Epithelial cell of prostate (primary cell): Measurements from ENCODE around the gene SLC2A11.
A peak's percentile ranks its signal among the peaks of the same experiment; 100 is the strongest.

Experiments
- DNase-seq: peaks from one replicate; pipeline ENCODE4 v3.0.0-alpha.2; 2011; ENCODE audit warnings: low read depth, low spot score
- H3K27ac ChIP-seq: fragments of 450-650 bp; 2 replicates; pipeline ENCODE4 v1.5.1; 2017; ENCODE audit warnings: mild to moderate bottlenecking

The SLC2A11 gene

DNA sequence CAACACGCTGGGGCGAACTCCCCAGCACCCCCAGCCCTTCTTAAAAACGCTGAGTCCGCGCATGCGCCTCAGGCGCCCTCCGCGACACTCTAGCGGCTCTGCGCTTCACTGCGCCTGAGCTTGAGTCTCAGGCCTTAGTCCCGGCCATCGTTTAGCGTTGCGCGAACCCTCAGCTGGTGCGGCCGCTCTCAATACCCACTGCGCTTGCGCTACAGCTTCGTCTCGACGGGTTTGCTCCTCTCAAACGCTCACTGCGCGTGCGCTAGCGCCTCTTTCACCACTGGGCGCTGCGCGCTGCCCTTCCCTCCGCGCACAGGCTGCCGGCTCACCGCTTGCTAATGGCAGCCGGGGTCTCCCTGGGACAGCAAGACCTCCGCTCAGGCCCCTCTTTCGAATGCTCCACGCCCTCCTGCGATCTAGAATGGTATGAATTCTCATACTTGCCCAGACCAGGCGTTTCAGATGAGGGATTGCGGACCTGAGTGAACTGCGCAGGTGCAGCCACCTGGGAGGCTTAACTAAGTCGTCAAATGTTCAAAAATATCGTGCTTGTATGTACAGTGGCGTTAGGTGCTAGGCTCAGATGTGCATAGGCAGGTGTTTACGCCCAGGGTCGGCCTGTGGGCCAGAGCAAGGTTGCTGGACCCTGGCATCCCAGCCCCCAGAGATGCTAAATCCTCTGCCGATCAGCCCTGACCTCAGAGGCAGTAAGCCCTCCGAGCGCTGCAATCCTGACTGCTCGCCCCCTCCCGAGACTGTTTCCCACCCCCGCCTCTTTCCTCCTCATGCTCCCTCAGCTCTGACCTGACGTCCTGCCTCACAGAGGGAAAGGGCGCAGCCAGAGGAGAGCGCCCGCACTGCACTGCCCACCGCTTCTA is at the start of gene SLC2A11:
Gene SLC2A11, plus strand, starts transcription at position 270 of the 878 bp plus-strand sequence. Its CDS starts 125 bp downstream, at position 395.
- peak; percentile 82 for DNase-seq
- H3K27ac ChIP-seq = peak within 1 kb of the TSS; percentile 59

DNA sequence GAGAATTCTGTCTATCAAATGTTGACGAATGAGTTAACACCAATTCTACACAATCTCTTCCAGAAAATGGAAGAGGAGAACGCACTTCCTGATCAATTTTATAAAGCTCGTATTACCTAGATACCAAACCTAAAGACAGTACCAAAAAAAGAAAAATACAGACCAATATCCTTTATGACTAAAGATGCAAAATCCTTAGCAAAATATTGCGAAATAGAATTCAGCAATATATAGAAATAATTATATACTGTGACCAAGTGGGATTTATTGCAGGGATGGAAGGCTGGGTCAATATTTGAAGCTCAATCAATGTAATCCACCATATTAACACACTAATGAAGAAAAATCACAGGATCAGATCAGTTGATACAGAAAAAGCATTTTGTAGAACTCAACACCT is 45.3 kb upstream of the SLC2A11 start:
- no peak overlapping the region for H3K27ac ChIP-seq
- no peak for DNase-seq

DNA sequence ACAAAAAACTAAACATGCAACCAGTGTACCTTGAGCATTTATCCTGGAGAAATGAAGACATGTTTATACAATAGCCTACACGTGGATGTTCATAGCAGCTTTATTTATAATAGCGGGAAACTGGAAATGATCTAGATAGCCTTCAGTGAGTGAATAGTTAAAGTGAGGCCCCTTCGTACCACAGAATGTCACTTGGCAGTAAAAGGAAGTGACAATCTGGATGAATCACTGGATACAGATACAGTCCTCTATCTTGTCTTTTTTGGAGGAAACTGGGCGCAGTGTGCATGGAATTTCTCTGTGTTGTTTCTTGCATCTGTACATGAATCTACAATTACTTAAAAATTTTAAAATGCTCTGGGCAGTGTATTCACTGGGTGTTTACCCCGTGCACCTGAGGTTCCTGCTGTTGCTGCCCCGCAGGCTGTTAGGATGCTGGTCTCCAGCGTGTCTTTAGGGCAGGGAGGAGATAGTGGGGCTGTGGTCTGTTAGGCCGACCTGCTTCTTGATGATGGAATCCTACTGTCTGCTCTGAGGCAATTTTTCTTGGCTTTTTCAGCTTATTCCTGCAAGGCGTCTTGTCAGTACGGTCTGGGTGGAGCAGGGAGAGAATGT is 42.0 kb upstream of the SLC2A11 start:
- no peak overlapping the region for H3K27ac ChIP-seq
- no peak for DNase-seq

DNA sequence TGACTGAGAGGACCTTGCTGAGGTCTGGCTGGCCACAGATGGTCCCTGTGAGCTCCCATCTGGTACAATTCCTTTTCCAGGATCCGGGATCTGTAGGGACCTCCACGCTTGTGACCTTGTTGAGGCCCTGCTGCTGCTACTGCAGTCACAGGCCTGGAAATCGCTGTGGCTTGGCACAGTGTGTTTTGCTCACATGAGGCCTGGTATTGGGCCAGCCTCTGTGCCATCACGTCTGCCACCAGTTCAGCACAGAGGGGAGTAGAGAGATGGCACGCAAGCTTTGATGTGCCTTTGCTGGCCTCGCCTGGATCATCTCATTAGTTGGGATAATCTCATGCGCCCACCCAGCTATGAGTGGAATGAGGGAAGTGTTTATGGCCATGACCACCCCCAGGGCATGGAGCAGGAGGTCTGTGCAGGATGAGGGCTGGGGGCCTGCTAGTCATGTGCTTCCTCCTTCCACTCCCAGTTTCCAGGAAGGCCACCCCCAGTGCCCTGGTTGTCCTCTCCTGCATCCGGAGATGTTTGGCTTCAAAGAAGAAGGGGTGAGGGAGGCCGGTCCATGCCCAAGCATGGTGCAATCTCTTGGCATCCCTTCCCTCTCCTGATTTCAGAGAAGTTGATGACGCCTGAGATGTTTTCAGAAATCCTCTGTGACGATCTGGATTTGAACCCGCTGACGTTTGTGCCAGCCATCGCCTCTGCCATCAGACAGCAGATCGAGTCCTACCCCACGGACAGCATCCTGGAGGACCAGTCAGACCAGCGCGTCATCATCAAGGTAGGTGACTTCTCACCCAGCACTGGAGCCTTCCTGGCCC is 41.3 kb upstream of the SLC2A11 start:
- no peak for DNase-seq
- H3K27ac ChIP-seq = no peak overlapping the region

- H3K27ac ChIP-seq = no peak overlapping the region
- DNase-seq = no peak
Observed at GRCh38 chr22:23817146-23817545, 40.5 kb upstream of the SLC2A11 start.

DNA sequence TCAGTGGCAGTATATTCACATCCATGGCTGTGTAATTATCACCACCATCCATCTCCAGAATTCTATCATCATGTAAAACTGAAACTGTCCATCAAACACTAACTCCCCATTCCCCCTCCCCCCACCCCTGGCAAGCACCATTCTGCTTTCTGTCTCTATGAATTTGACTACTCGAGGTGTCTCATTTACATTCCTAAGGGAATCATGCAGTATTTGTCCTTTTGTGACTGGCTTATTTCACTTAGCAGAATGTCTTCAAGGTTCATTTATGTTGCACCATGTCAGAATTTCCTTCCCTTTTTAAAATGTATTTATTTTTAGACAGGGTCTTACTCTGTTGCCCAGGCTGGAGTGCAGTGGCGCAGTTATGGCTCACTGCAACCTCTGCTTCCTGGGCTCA is 39.1 kb upstream of the SLC2A11 start:
- no peak for DNase-seq
- H3K27ac ChIP-seq = no peak overlapping the region

- no peak for DNase-seq
- no peak overlapping the region for H3K27ac ChIP-seq
Observed at GRCh38 chr22:23820748-23821211, 36.9 kb upstream of the SLC2A11 start.

DNA sequence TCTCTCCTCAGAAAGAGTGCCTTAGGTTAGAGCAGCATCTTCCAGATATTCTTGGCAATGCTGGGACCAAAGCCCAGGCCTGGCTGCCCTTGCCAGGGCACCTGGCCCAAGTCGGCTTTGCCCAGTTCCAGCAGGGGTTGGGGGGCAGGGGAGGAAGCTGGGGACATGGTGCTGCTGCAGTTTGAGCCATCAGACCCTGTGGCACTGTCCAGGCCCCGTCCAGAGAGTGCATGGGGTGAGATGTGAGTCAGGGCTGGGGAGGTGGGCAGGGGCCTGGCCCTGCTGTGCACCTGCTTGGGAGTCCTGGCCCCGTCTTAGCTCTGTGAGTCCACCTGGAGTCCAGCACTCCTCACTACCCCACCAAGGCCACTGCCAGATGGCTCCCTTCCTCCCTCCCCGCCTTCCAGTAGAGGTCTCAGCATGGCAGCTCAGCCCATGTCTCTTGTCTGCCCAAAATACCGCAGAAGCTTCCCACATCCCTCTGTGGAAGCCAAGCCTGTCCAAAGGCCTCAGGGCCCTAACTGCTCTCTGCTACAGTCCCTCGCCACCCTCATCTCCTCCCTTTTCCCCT is 35.5 kb upstream of the SLC2A11 start:
- no peak for DNase-seq
- no peak overlapping the region for H3K27ac ChIP-seq

- DNase-seq = no peak
Observed at GRCh38 chr22:23823331-23823791, 34.3 kb upstream of the SLC2A11 start.

GRCh38 chr22:23824476-23825245 is 33.0 kb upstream of the SLC2A11 start:
- no peak overlapping the region for H3K27ac ChIP-seq
- no peak for DNase-seq

More at GRCh38 chr22:23823331-23823791, 34.3 kb upstream of the SLC2A11 start:
- H3K27ac ChIP-seq = no peak overlapping the region

DNA sequence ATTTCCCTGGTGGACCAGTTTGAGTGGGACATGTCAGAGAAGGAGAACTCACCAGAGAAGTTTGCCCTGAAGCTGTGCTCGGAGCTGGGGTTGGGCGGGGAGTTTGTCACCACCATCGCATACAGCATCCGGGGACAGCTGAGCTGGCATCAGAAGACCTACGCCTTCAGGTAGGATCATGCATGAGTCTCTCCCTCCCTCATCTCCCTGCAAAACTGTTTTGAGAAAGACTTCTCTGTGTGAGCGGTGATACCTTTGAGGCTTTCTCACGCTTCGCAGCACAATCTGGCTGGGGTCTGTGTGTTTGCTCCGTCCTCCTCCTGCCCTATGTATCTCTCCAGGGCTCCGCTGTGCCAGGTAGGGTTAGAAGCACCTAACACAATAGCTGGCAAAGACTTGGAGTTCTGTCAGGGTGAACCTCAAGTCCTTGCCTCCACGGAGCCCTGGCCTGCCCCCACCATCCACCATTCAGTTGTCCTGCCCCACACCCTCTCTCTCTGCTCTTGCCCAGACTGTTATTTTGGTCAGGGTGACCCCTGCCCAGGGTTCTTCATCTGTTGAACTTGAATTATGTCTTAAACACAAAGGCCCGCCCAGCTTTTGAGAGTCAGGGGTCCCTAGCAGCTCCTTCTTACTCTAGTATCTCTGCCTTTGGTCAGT is 32.3 kb upstream of the SLC2A11 start:
- DNase-seq = no peak
- H3K27ac ChIP-seq = no peak overlapping the region

- H3K27ac ChIP-seq = no peak overlapping the region
Observed at GRCh38 chr22:23826510-23827350, 30.9 kb upstream of the SLC2A11 start.

DNA sequence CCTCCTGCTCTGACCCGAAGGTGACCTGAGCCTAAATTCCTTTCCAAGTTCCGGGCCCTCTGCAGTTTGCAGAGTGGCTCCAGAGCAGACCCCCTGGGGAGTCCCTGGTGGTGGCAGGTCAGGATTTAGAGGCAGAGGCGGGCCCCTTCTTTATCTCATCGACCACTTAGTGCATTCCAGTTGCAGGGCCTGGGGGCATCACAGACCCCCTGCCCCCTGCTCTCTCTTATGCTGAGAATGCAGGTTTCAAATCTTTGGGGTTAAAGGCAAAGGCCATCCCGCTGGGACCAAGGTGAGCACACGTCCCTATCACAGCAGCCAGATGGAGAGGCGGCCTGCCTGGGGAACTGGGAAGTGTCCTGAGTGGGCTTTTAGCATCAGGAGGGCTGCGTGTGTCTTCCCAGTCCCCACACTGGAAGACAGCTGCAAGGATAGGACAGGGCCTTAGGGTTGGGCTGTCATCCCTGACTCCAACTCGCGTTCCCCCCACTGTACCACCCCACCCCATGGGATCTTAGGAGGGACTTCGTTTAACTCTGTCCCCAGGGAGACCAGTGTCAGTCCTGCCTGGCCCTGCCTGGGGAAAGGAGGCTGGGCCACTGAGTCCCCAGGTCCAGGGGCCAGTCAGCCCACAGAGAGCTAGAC is 30.2 kb upstream of the SLC2A11 start:
- no peak overlapping the region for H3K27ac ChIP-seq
- DNase-seq = no peak

More at GRCh38 chr22:23826510-23827350, 30.9 kb upstream of the SLC2A11 start:
- no peak for DNase-seq

DNA sequence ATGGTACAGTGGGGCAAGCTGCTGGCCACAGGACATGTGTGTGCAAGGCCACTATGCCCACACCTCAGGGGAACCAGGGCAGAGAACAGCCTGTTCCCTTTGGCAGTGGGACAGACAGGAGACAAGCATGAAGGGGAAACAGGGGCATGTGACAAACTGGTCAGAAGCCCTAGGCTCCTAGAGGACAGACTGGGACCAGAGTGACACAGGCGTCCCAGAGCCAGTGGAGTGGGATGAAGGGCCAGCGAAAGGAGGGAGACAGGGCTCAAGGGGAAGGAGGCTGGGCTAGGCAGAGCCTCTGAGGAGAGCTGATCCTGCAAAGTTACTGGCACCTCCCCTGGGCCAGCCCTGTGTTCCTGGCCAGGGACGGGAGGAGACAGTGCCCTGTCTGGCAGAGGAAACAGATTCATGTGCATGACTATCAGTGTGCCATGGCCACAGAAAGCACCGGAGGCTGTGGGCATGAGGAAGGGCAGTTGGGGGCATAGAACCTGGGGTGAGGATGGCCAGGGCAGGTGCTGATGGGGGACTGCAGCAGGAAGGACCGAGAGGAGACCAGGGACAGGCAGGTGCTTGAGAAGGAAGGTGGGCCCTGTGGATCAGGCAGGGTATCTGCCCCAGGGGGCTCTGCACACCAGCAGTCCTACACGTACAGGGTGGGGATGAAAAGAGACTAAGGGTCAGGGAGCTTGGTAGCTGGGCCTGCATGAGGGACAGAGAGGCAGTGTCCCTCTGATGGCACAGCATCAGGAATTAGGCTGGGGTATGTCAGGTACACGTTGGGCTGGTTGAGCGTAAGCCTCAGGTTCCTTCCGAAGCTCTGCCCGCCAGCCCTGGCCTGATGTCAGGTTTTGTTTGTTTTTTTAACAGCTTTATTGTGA is 28.6 kb upstream of the SLC2A11 start:
- no peak overlapping the region for H3K27ac ChIP-seq
- no peak for DNase-seq

DNA sequence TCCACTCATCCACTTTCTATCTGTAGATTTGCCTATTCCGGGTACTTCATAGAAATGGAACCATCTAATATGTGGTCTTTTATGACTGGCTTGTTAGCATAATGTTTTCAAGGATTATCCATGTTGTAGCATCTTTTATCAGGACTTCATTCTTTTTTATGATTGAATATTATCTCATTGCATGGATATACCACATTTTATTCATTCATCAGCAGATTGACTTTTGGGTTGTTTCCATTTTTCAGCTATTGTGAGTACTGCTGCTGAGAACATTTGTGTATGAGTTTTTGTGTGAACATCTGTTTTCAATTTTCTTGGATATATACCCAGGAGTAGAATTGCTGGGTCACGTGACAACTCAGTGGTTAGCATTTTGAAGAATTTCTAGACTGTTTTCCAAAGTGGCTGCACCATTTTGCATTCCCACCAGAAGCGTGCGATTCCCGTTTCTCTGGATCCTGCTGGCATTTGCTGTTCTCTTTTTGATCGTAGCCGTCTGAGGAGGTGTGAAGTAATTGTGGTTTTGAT is 27.8 kb upstream of the SLC2A11 start:
- DNase-seq = no peak
- H3K27ac ChIP-seq = no peak overlapping the region

DNA sequence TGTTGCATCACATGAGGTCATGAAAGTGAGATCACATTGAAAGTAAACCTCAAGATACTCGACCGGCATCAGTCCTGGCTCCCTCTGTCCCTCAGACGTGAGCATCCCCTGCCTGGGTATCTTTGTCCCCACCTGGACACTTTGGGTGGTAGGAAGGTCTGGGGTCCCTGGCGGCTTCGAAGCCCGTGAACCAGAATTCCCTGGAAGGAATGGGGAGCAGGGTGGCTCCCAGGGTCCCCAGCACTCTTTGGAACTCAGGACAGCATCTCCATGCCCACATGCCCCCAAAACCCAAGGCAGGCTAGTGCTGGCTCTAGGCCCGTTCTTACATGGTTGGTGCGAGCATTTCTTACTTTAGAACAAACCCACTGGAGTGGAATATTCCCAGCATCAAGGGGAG is 26.4 kb upstream of the SLC2A11 start:
- no peak overlapping the region for H3K27ac ChIP-seq
- no peak for DNase-seq
